Measurements from ENCODE around the gene SBF2.
"Not testable (repeated sequence)": the region's sequence is repeated elsewhere in the genome, so short reads cannot be mapped to it uniquely, and the experiment has no call there.

- TF ChIP-seq CTCF (conservative IDR thresholded peaks at IDR 0.05; ENCODE audit: low read depth, low read length); EZH2 (IDR thresholded peaks at IDR 0.05; ENCODE audit: low read length, unreplicated experiment): not testable (repeated sequence)
These were observed 550.5 kb downstream of the SBF2 start for GRCh38 chr11:9743512-9743911.
